GF-D8 (cell line): ENCODE results near the gene GBE1.

Source experiments
- DNase-seq: peaks from one replicate; lab custom pipeline; 2025; lab: John Stamatoyannopoulos, UW

The GBE1 gene

GRCh38 chr3:81699536-81700320, 61.7 kb downstream of the GBE1 start:
- DNase-seq, result no peak

GRCh38 chr3:81696090-81696489, 65.4 kb downstream of the GBE1 start:
- DNase-seq, result no peak

GRCh38 chr3:81695302-81695701, 66.1 kb downstream of the GBE1 start:
- no peak for DNase-seq

GRCh38 chr3:81694662-81695061, 66.8 kb downstream of the GBE1 start:
- DNase-seq, result no peak

DNA sequence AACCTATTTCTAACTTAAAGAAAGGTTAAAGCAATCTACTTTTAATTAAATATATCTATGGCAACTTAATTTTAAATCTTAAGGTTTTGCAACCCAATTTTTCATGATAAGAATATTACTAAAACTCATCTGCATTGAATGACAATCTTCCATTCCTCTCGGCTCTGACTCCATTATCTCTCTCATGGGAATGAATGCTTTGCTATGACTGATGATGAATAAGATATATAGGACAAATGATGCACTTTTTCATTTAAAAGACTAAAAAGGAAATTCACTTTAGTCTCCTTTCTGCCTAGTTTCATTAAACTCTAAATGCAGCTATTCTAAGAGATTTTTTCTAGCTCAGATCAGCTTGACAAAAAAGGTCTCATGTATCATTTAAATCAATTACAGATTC, 68.7 kb downstream of the GBE1 start:
- no peak for DNase-seq

DNA sequence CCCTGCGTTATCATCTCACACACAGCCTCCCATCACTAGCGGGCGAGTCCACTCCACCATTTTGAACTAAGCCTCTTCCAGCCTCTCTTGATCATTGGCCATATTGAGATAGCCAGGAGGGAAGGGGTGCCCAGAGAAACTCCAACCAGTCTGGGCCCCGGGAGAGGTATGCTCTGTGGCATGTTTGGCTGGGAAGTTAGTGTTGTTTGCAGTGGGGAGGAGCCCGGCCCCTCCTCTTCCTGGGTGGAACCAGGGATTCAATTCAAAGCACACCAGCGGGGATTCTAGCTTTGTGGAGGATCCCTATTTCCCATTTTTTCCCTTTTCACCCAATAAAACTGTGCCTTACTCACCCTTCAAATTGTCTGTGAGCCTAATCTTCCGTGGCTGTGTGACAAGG, 71.8 kb downstream of the GBE1 start:
- DNase-seq, result no peak

DNA sequence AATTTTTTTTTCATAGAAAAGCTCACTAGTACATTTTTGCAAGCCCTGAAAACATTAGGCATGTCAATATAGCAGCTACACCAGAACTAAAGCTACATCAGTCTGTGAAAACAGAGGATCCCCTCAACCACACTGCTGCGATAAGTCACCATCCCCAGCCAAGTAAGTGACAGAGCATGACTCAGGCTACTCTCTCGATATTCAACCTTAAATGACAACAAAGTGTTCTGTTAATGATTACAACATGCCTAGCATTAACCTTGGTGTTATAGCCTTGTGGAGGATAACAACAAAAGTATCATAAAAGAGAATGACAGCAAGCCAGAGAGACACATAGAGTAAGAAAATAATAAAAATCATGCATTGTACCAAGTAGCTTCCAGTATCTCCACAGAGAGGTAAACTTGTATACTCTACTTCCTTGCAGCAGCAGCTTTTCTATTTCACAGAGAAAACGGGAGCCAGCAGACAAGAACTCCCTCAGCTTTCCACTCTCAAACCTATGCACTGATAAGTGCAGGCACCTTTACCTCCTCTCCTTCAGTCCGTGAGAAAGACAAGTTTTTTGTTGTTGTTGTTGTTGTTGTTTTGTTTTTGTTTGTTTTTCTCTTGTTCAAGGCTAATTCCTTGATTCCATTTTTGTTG, 76.6 kb downstream of the GBE1 start:
- no peak for DNase-seq

GRCh38 chr3:81676706-81677456, 84.6 kb downstream of the GBE1 start:
- DNase-seq, result no peak

DNA sequence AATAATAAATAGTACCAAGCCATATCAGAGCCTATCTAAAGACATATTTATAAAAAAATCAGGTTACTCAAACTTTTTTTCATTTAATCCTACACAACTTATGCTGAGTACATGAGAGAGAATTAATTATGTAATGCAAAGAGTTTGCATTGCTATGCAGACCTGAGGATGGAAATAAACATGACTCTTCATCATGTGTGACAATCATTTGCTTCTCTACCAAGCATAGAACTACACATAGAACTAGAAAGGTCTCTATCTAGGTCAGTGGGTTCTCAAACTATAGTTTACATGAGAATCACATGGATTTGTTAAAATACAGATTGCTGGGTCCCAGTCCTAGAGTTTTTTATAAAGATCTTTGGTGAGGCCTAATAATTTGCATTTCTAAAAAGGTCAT, 86.8 kb downstream of the GBE1 start:
- no peak for DNase-seq

DNA sequence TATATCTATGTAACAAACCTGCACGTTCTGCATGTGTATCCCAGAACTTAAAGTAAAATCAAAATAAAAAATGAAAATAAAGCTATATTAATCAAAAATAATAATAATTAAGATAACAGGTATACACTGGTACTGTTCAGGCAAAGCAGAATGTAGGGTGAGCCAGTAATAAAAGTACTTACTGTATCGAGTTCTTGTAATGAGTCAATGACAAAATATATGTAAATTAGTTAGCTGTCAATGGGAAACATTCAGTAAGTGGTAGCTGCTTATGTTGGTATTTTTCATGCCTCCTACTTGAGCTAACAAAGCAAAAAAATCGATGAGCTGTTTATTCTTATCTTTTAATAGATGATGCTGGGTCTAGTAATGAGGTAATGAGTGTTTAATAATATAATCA, 93.2 kb downstream of the GBE1 start:
- no peak for DNase-seq

DNA sequence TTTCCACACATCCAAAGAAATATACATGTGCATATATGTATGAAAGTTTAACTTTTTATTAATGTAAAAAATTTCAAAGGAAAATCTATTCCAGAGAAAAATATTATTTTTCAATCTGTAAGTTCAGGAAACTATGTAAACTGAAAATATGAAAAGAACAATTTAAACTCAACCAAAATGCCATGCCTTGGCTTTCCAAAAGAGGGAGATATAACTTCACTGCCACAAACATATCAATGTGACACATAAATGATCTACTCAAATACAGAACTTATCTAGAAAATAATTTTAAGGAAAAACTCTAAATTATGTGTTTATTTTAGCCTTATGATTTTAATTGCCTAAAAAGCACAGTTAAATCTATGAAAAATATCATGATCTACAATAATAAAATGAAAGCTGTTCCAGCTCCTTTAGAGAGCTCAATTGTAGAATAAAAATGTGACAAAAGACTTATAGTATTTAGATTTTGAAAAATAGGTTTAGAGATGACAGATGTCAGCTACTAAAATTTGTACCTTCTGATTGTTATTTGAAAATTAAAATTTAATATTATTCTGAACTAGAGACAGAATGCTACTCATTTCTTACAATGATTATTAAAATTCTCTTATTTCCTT, 94.8 kb downstream of the GBE1 start:
- no peak for DNase-seq

- no peak for DNase-seq
Observed at GRCh38 chr3:81663114-81663513, 98.3 kb downstream of the GBE1 start.

DNA sequence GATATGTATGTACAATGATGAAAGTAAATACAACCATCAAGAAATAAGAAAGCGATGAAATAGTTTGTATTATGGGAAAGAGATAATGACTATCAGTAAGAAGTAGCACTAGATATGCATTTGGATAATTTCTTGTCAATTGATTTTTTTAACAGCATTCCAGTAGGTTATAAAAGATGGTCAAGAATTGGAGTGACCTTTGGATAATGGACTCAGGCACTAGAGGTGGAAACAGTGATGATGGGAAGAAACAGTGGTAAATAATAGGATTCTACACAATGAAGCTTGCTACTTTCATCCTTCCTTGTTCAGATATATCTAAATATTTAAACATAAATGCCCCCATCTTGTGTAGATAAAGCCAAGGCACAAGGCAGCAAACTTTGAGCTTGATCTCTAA, 101.4 kb downstream of the GBE1 start:
- no peak for DNase-seq

DNA sequence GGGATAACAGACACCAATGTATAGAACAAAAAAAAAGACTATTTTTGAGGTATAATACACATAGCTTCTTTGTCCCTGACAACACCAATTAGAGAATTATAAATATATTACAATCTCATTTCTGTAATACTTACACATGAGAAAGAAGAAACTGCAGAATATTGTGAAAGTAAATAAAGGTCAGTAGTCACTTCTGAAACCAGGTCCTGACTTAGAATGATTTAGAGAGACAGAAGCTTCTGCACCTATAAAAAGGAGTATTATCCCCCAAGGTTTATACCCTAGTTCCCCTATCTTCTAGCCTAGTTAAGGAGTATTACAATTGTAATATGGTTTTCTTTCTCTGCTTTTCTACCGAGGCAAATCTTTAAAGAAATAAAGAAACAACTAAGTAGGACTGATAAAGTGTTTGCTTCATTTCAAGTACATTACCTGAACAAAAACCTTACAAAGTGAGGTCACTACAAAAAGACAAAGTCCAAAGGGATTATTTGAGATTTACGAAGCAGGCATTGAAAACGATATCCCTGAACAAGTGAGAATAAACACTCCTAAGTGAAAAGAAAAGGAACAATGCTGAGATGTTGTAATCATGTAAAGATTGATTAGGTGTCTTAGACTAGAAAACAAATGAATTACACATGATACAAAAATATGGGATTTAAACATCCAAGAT, 103.0 kb downstream of the GBE1 start:
- no peak for DNase-seq

DNA sequence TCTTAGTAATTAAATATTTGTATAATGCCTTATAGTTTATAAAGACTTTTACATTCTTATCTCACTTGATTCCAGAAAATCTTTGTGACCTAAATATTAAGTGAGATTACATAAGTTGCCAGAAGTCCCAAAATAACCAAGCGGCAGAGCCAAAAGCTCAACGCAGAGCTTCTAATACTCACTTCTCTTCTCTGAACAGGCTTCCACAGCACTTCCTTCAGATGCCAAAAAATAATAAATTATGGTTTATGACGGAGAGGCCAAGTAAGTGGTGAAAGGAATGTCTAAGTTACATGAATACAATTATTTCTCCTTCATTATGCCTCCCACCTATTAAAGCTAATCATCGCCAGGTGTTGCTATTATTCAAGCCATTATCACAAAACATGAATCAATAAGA, 110.3 kb downstream of the GBE1 start:
- DNase-seq, result no peak

DNA sequence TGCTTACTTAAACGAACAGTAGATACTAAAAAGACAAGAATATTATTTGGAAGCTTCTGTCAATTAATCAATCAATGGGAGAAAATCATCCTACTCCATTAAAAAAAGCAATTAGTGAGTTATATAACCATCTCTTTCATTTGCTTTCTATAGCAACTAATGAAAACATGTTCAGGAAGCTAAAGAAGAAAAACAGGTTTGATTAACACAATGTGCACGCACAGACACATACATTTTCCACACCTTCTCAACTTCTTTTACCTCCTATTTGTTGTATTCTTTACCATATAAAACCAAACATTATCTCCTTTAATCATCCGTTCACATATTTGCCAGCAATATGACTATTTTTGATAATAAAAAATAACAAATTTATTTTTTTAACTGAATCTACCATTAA, 111.3 kb downstream of the GBE1 start:
- DNase-seq, result no peak

DNA sequence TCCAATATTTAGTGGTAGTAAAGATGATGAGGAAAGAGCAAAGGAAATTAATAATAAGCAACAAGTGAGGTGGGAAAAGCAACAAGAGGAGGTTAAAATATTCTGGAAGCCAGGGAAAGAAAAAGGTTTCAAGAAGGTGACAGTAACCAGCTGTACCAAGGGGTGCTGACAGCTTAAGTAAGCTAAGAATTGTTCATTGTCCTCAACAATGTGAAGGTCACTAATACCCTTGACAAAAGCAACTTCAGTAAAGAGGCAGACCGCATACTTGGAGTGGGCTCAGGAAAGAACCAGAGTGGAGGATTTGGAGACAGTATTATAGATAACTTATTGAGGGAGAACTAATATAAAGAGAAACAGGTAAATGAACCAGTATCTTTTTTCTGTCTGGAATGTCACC, 116.2 kb downstream of the GBE1 start:
- DNase-seq, result no peak

DNA sequence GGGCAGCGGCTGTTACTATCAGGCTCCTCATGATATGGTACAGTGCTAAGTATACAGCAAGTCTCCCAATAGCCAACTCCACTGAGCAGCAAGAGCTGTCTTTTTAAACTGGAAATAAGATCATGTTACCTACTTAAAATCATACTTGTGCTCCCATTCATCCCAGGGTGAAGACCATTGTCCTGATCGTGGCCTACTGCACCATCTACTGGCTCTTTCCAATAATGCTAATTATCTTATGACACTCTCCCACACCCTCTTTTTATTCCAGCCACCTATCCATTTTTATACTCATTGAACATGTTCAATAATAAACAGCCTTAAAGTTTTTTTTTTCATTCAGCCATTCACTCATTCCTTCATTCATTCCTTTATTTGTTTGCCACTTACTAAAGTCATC, 117.7 kb downstream of the GBE1 start:
- peak; percentile 2 for DNase-seq

GRCh38 chr3:81638480-81638879, 123.0 kb downstream of the GBE1 start:
- no peak for DNase-seq

DNA sequence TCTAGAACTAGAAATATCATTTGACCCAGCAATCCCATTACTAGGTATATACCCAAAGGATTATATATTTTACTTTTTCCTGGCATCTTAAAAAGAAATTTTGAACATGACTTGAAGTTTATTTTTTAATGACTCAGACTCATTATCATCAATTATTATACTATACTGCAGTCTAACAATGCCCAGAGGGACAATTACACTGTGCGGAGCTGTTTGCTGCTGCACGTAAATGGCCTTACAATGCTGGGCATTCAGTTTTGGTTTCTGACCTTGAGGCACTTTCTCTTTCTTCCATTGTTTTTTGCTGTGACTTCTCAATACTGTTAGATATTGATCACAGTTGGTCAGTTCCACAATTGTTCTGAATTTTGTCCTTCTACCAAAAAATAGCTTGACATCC, 128.8 kb downstream of the GBE1 start:
- no peak for DNase-seq

DNA sequence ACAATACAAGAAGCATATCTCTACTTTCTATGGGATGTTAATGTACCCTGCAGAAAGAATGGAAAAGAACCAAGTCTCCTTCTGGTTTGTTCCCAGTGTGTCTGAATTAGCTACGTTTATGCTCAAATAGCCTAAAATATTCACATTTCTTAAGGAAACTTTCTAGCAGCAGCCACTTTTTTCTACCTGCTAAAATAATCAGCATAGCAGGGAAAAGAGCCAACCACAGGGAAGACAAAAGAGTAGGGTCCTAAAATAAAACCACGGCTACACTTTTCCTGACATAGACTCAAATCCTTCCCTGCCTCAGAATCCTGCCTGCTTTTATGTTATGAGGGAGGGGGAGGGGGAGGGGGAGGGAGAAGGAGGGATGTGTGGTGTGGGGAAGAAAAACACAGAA, 136.7 kb downstream of the GBE1 start:
- DNase-seq, result no peak

- DNase-seq, result no peak
Observed at GRCh38 chr3:81622395-81622794, 139.1 kb downstream of the GBE1 start.
